ENCODE data around the gene CFDP1.

CFDP1 gene

DNA sequence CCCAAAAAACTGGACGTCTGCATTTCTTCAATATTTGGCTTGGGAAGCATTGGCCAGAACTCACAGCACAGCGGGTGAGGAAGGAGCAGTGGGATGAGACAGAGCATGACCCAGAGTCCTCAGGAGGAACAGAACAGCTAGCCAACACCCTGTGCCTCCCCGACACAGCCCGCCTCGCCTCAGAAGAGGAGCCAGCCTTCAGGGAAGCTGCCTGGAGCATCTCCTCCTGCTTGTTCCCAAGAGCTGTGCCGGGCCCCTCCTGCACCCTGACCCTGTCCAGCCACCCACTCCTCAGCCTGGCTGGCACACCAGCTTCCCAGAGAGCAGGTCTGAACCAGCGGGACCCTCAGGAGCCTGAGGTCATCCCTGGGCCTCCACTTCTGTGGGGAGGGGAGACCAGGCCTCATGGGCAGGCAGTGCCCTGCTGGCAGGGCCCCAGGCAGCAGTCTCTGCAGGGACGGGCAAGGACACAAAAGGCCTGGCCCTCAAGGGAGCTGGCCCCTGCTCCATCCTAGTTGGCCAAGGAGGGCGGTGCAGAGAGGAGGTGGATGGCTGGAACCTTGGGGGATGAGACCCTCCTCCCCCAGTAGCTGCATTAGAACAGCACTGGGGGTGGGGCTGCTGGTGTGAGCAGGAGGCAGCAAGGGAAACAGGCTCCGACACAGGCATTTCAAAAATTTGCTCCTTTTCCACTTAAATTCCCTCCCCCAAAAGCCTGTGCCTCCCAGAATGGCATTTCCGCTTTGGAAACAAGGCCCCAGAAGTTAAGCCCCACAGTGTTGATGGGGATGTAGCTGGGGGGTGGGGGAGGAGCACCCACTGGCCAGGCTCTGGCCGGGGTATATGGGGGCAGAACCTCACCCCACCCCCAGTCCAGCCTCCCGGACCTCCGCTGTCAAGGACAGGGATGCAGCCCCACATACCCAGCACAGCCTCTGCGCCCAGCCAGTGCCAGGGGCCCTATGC, 180.1 kb downstream of the CFDP1 start:
- no peak for DNase-seq (ENCODE audit: low read depth in 3 of 3, low spot score in 1 of 3)

DNA sequence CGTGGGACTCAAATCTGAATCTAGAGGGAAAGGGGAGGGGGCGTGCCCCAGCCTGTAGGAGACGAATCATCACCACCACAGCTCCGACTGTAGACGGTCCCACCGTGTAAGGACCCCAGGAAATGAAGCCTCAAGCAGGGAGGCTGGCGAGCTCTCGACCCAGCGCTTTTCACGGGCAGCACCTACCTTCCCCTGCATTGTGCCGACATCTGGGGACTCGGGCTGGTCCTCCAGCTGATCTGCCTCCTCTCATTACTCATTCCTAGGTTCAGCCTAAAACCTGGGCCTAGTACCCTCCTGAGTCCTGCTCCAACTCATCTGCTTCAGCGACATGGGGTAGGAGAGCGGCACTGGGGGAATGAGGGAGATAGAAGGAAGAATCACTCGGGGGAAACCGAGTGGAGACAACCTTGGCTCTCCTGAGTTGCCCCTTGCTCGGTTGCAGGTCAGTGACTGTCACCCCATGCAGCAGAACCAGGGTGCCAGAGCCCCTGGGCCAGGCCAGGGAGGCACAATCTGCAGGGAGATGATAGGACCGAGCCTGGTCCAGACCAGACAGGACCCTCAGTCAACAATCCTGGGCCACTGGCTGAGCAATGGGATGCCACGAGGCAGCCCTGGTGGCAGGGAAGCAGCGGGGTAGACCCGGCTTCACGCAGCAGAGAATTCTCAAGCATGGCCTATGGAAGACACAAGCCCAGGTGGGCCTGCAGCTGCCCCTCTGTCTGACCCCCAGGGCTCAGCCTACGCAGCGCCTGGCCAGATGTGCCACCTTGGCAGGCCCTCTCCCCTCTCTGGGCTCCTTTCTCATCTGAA, 181.0 kb downstream of the CFDP1 start:
- DNase-seq (ENCODE audit: low read depth in 3 of 3, low spot score in 1 of 3) = no peak

DNA sequence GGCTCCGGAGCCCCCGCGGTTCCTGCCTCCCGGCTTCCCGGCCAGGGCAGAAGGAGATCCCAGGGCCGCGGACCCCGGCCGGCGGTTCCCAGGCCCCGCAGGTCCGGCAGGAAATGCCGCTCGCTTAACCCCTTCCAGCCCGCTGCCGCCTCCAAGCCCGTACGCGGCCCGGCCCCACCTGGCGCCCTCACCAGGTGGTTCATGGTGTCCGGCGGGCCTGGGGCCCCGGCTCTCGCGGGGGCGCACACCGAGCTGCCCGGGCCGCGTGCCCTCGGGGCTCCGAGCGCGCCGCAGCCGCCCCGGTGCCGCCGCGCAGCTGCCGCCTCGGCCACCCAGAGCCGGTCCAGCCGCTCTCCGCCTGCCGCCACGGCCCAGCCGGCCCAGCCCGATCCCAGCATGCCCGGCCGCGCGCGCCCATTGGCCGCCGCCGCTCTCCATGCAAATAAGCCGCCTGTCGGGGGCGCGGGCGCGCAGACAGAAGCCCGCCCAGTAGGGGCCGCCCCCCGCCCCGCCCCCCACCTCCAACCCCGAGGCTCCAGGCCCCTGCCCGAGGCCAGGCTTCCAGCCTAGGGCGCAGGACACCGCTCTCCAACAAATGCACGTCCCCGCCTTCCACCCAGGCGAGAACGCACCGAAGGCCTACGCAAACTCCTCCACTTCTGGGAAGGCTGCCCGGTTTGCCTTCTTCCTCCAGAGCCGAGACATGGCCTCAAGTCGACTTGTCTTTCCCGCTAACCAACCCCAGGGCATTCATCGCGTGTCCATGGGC, 181.8 kb downstream of the CFDP1 start, which contains the start of gene BCAR1:
BCAR1 (minus strand) TSS at position 345 of the 769 bp plus-strand sequence; CDS start at position 203, 142 bp downstream.
- no peak for DNase-seq (ENCODE audit: low read depth in 3 of 3, low spot score in 1 of 3)

DNA sequence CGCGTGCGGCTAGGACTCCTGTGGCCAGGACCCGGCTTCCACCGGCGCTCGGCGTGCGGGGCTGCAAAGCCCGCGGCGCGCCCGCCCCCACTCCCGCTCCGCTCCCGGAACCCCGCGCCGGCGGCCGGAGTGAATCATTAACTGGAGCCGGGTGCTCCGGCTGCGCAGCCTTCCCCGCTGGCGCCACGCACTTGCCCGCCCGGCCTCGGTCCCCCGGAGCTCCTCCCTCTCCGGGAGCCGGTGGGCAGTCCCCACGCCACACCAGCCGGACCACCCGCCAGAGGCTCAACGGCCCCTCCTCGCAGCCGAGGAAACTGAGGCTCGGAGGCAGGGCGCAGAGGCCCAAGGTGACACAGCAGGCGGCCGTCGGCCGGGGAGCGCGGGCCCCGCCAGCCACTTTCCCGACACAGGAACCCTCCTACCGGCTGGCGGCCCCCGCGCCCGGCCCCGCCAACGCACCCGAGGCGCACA, 182.5 kb downstream of the CFDP1 start:
- DNase-seq (ENCODE audit: low read depth in 3 of 3, low spot score in 1 of 3) = no peak

DNA sequence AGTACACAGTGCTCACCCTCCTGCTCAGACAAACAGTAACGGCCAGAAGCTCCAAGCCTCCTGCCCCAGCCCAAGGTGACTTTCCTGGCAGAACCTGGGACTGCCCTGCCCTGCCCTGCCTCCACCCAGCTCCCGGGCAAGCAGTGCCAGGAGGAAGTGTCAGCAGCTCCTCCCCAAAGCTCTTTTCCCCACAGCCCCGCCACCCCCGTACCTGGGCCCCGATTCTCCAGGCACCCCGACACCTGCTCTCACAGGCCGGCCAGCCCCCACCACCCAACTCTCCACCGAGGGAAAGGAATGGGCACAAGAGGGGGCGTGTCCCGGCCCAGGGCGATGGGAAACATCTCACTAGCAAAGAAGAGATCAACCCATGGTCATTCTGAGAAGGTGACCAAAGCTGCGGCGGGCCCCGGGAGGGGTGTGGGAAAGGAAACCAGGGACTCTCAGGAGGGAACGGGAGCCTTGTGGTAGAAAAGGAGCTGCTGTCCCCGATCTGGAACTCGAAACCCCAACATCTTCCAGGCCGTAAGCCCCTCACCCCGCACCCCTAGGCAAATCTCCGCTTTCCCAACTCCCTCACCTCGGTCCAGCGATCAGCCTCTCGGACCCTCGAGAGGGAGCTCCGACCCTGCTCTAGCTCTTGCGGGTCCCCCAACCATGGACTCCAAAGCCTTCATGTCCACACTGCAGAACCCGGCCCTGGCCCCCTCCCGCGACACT, 183.1 kb downstream of the CFDP1 start:
- no peak for DNase-seq (ENCODE audit: low read depth in 3 of 3, low spot score in 1 of 3)

DNA sequence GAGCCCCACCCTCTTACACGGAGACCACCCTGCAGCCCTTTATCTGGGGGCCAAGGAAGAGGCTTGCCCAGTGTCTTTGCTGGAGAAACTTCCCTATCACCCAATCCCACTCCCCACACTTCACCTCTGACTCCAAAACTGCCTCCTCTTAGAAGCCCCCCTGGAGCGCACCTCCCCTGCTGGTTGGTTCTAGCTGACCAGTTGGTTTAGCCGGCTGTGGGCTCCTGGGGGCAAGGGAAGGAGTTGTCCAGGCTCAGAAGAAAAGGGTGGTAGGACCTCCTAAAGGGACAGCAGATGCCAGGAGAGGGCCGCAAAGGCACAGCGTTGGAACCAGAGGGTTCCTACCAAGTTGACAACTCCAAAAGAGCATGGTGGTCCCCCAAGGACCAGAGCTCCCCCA, 183.9 kb downstream of the CFDP1 start:
- no peak for DNase-seq (ENCODE audit: low read depth in 3 of 3, low spot score in 1 of 3)

DNA sequence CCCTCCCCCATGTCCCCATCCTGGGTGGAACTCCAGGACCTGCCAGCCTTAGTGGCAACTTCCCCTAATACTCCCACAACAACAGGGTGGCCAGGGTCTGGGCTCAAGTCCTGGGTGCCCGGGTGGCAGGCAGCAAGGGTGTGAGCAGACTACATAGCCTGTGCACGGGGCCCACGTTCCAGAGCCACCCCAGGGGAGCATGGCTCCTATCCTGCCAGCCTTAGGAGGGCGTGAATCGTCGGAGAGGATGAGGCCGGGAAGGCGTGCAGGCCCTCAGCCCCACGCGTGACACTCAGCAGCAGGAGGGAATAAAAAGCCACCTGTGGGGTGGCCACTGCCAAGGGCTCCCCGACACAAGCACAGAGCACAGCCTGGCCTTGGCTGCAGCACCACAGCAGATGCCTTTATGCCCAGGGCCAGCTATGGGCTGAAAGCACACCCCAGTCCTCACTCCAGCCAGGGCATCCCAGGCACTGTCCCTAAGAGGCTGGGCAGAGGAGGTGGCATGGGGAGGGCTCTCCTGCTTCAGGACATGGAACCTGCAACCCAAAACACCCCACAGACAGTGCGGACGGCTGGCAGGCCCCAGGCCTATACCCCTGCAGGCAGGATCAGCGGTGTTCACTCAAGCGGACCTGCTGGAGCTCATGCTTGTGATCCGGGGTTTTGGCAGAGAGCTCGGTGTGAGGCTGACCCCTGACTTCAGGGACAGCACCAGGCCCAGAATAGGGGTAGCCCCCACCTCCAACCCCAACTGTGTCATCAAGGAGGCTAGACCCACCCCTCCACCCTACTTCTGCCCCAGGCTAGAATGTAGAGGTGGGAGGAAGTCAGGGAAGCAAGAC, 184.5 kb downstream of the CFDP1 start:
- DNase-seq (ENCODE audit: low read depth in 3 of 3, low spot score in 1 of 3) = no peak

DNA sequence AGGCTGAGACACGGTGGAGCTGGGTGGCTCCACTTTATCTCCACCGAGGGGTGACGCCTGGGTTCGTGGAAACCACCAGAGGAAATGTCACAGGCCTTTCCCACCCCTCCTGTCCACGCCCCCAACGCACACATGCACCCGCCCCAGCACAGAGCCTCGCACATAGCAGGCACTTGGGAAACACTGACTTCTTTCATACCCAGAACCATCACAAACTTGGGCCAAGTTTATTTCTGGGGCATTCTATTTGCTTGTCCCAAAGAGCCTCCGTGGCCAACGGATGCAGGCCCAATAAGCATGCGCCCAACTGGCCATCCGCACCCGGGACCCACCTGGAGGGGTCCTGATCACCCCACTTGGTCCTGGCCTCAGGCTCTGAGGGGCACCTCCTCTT, 185.2 kb downstream of the CFDP1 start:
- DNase-seq (ENCODE audit: low read depth in 3 of 3, low spot score in 1 of 3) = no peak

DNA sequence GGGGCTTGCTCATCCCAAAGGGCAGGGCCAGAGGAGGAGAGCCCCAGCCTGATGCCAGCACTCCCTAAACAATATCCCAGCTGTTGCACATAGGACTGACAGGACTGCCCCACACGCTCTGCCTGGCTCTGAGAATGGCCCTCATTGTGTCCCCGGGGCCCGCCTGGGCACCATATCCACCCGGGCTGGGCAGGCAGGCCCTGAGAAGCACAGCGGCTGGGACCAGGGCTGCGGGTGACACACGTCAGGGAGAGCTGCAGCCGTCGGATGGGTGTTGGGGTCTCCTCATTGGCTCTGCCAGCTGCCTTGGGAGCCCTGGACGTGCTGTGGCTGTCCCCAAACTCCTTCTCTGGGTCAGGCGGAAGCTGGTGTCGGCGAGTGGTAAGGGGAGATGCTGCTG, 186.1 kb downstream of the CFDP1 start:
- no peak for DNase-seq (ENCODE audit: low read depth in 3 of 3, low spot score in 1 of 3)

DNA sequence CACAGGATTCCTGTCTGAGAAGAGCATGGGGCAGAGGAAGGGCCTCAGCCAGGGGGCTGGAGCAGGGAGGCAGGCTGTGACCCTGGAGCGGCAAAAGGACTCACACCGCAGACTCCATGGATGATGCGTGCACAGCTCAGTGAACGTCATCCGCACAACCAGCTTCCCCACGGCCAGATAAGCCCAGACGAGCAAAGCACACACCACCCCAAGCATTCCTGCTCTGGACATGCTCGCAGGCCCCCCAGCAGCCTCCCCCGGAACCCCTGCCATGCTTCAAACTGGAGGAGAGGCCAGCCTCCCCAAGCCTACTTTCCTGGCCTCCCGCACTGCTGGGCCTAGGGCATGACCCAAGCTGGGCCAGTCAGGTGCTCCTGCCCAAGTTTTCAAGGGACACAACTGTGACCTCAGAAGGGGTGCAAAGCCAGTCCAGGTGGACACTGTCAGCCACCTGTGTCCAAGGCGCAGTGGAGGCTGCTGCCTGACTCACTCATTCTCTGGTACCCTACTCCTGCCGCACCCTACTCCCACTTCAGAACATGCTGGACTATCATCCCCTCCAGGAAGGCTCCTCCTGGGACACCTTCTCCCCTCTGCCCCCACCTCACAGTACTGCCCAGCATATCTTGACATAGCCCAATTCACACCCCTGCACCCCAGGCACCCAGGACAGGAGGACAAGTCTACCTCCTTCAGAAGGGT, 186.6 kb downstream of the CFDP1 start:
- DNase-seq (ENCODE audit: low read depth in 3 of 3, low spot score in 1 of 3) = no peak

DNA sequence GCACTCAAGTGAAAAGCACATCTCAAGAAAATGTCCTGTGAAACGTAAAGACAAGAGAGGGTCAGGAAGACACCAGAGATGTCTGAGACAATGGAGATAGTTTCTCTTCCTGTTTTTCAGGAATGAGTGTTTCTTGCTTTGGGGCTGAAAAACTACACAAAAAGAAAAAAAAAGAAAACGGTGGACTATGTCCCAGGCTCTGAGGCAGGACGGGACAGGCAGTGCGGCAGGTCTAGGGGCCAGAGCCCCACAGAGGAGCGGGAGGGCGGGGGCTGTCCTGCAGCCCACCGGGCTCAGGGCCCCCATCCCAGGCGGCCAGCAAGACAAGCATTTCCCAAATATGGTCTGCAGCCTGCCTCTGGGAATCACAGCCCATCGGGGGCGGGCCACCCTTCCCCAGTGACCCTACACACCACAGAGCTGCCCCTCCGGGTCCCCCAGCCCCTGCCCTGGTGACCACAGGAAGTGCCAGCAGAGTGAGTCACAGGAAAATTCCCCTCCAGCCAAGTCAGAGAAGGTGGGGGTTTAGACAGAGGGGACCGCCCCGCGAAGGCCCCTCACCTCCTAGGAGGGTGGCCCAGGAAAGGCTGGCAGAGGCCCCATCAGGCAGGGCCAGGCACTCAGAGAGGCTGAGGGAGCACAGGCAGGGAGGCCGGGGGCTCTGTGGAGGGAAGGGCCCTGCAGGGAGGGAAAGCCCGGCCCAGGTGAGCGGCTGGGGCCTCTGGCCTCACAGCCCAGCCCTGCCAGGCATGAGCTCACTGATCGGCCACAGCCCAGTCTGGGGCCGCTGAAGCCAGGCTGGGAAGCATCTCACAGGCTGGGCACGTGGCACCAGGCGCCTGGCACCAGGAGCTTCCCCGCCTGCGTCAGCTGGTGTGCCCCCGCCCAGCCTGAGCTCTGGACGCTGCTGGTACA, 188.2 kb downstream of the CFDP1 start:
- DNase-seq (ENCODE audit: low read depth in 3 of 3, low spot score in 1 of 3) = no peak

DNA sequence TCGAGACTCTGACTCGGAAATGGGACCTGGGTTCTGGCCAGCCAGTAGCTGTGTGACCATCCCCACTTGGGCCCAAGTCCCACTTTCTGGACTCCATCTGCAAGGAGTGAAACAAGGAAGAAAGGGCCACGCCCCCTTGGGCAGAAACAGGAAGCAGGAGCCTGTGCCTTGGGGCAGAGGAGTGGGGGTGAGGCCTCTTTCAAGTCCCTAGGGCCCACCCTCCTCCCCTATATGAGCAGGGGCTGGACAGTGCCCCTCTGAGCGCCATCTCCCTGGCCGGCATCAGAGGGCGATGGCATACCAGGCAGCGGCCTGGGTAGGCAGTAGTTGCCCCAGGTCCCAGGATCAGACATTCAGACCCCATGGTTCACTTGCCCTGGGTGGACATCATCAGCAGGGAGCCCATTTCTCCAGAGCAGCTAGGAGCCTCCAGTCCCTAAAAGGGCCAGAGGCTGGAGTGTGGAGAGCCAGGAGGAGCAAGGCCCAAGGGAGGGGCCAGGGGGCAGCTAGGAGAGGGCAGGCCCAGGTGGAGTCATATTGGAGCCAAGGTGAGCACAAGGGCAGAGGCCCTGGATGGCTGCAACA, 189.0 kb downstream of the CFDP1 start:
- no peak for DNase-seq (ENCODE audit: low read depth in 3 of 3, low spot score in 1 of 3)

Measured in stimulated activated CD4-positive, alpha-beta T cell treated with anti-CD3 and anti-CD28 coated beads, TNF-alpha, amount 100 ng/mL, for 1 hour (primary cell).